CD4-positive, alpha-beta T cell treated with Interleukin-15 for 1 hour (primary cell): ENCODE measurements around the gene TNK1.

Experiments
- DNase-seq: peaks from one replicate; pipeline ENCODE4 v3.0.0-alpha.2; 2020

The TNK1 gene

GRCh38 chr17:7413346-7413985 is 32.6 kb downstream of the TNK1 start:
- DNase-seq = no peak

- no peak for DNase-seq
Measured at GRCh38 chr17:7414837-7415236, 33.9 kb downstream of the TNK1 start.

DNA sequence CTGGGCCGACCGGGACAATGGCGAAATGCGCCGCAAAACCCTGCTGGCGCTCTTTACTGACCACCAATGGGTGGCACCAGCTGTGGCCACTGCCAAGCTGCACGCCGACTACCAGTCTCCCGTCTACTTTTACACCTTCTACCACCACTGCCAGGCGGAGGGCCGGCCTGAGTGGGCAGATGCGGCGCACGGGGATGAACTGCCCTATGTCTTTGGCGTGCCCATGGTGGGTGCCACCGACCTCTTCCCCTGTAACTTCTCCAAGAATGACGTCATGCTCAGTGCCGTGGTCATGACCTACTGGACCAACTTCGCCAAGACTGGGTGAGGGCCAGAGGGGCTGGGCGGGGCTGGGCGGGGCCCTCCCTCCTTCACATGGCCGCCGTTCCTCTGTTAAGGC is 34.9 kb downstream of the TNK1 start:
- DNase-seq = no peak

DNA sequence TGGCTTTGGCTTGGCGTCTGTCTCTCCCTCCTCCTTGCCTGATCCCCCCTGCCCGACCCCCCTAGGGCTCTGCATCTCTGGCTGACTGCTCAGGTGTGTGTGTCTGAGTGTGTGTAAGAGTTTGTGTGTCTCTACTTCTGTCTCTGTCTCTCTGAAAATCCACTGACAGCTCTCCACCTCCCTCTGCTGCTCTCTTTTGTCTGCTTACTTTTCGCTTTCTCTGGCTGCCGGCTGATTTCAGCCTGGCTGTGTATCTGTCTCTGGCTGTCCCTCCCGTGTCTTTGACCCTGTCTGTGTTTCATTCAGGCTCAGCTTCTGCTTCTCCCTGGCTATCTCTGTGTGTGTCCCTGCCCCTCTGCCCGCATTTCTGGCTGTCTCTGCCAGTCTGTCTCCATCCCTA is 35.4 kb downstream of the TNK1 start:
- no peak for DNase-seq

- DNase-seq = no peak
Measured at GRCh38 chr17:7417056-7417655, 36.3 kb downstream of the TNK1 start.

DNA sequence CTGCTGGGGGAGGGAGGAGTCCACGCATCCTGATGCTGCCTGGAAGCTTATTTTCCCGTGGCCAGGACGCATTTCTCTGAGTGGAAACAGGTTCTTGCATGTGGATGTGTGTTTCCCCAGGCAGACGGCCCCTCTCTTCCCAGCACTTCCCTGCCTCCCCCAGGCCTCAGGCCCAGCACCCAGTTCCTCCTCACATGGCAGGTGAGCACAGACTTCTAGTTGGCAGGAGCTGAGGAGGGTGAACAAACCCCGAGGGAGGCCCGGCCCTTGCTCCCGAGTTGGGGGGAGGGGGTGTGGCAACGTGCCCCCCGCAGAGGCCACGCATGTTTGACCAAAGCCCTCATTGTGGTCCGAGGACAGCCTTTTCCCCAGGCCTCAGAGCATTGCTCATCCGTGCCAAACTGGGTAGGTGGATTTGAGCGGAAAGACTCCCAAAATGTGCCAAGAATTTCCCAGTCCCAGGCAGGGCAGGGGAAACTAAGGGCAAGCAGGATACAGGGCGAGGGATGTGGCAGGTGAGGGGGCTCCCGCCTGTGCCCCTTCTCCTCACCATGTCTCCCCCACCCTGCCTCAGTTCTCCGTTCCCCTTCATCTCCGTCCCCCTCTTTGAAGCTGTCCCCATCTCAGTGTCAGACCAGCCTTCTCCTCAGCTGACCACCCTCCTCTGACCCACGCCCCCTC is 37.7 kb downstream of the TNK1 start:
- DNase-seq = no peak

GRCh38 chr17:7419819-7420610 is 39.1 kb downstream of the TNK1 start, which contains the start of gene SPEM1:
SPEM1 (plus strand) TSS chr17:7420324; CDS start chr17:7420385, 61 bp downstream.
- DNase-seq = no peak

DNA sequence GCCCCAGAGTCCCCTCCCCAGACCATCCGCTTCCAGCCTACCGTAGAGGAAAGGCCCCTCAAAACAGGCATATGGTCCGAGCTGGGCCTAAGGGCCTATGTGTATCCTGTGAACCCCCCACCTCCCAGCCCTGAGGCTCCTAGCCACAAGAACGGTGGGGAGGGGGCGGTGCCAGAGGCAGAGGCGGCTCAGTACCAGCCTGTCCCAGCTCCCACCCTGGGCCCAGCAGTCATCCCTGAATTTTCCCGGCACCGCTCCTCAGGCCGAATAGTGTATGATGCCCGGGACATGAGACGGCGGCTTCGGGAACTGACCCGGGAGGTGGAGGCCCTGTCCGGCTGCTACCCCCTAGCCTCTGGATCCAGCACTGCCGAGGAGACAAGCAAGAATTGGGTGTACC is 40.3 kb downstream of the TNK1 start:
- no peak for DNase-seq

DNA sequence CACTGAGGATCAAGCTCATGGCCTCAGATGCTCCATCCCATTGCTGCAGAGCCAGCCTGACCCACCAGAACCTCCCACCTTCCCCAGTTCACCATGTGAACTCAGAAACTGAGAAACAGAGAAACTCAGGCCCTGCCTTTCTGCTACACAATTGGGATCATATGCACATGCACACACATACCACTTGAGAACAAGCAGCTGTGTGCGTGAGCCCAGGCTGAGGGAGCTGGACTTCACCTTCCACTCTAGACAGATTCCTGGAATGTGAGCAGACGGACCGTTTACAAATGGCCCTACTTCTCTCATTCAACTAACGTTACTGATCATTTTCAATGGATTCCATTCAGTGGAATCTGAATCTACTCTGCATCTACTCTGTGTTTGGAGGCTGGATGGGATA is 42.8 kb downstream of the TNK1 start:
- no peak for DNase-seq

GRCh38 chr17:7425316-7425715 is 44.4 kb downstream of the TNK1 start, which contains the start of gene SPEM2:
SPEM2 (plus strand) TSS chr17:7425616; CDS start chr17:7425689, 73 bp downstream.
- no peak for DNase-seq

- no peak for DNase-seq
Measured at GRCh38 chr17:7425756-7426155, 44.9 kb downstream of the TNK1 start.

DNA sequence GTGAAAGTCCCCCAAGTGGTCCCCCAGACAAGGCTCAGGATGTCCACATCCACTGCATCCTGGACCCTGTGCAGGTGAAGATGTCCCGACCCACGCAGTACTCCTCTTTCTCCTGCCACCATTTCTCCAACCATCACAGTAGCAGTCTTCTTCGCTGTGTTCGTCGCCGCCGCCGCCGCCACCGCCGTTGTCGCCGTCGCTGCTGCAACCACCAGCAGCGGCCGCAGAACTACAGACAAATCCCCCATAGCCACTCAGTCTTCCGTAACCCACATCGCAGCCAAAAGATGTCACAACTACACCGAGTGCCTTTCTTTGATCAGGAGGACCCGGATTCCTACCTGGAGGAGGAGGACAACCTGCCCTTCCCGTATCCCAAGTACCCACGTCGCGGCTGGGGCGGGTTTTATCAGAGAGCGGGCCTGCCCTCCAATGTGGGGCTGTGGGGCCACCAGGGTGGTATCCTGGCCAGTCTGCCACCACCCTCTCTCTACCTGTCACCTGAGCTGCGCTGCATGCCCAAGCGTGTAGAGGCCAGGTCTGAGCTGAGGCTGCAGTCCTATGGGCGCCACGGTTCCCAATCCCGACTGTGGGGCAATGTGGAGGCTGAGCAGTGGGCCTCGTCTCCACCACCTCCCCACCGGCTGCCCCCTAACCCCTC is 45.4 kb downstream of the TNK1 start:
- no peak for DNase-seq

- DNase-seq = no peak
Measured at GRCh38 chr17:7426896-7427489, 46.1 kb downstream of the TNK1 start.

- no peak for DNase-seq
Measured at GRCh38 chr17:7427549-7427948, 46.7 kb downstream of the TNK1 start.

- no peak for DNase-seq
Measured at GRCh38 chr17:7428557-7428956, 47.7 kb downstream of the TNK1 start, which contains the start of gene SPEM3. SPEM3 (plus strand) TSS chr17:7428857; CDS start chr17:7428903, 46 bp downstream.

- DNase-seq = no peak
Measured at GRCh38 chr17:7429722-7430121, 48.8 kb downstream of the TNK1 start.

- DNase-seq = no peak
Measured at GRCh38 chr17:7431231-7431630, 50.3 kb downstream of the TNK1 start.

- DNase-seq = no peak
Measured at GRCh38 chr17:7432296-7432695, 51.4 kb downstream of the TNK1 start.

- DNase-seq = peak; percentile 56
Measured at GRCh38 chr17:7435676-7436555, 55.0 kb downstream of the TNK1 start.

DNA sequence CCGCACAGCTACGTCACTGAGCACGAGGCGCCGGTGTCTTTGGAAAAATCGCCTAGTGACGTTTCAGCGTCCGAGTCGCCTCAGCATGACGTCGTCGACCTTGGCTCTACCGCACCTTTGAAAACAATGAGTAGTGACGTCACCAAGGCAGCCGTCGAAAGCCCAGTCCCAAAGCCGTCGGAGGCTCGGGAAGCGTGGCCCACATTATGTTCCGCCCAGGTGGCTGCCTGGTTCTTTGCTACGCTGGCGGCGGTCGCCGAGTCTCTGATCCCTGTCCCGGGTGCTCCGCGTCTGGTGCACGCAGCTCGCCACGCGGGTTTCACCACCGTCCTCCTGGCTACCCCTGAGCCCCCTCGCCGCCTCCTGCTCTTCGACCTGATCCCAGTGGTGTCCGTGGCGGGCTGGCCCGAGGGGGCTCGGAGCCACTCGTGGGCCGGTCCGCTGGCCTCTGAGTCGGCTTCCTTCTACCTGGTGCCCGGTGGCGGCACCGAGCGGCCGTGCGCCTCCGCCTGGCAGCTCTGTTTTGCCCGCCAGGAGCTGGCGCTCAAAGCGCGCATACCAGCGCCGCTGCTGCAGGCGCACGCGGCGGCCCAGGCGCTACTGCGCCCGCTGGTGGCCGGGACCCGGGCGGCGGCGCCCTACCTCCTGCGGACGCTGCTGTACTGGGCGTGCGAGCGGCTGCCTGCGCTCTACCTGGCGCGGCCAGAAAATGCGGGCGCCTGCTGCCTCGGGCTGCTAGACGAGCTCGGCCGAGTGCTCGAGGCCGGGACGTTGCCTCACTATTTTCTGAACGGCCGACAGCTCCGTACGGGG is 55.9 kb downstream of the TNK1 start:
- DNase-seq = peak; percentile 85
